Stimulated activated naive CD4-positive, alpha-beta T cell treated with Interleukin-2 at 50 U/mL for 16 hours (primary cell): ENCODE data around the gene DDR2.
"Not testable (repeated sequence)": the region's sequence is repeated elsewhere in the genome, so short reads cannot be mapped to it uniquely, and the experiment has no call there.

ENCODE experiments used
- DNase-seq: peaks from one replicate; lab custom pipeline; 2025; lab: John Stamatoyannopoulos, UW

Gene DDR2

DNA sequence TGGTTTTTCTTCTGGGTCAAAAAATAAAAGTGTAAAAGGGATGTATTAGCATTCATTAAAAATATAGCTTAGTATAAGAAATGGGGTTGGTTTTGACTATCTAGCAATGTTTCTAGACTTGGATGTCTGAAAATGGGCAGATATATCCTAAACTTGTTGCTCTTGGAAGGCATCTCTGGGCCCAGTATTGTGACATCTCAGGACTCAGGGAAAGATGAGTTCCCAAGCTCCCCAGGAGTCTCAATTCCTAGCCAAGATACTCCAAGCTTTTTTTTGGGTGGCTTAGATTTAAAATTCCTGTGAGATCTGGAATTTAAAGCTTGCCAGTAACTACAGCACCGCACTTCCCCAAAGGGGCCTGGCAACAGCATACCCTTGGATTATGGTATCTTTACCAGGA is 146.8 kb downstream of the DDR2 start:
- DNase-seq: no peak

DNA sequence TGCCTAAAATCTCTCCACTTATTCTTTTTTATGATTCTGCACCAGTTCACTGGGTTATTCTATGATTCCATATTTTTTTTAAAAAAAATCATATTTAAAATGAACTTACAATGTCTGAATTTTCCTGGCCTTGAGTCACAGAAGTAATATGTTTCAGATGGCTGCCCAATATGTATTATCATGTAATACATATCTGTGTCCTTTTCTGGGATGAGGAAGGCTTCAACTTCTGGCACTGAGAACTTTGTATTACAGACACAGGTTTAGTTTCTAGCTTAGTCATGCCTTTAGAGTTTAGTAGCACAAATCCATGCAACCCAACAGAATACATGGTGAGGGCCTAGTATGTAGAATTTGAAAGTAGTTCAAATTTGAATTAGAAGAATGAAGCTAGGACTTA is 150.4 kb downstream of the DDR2 start:
- DNase-seq: no peak

- not testable (repeated sequence) for DNase-seq
Observed at GRCh38 chr1:162784926-162785325, 152.7 kb downstream of the DDR2 start.

DNA sequence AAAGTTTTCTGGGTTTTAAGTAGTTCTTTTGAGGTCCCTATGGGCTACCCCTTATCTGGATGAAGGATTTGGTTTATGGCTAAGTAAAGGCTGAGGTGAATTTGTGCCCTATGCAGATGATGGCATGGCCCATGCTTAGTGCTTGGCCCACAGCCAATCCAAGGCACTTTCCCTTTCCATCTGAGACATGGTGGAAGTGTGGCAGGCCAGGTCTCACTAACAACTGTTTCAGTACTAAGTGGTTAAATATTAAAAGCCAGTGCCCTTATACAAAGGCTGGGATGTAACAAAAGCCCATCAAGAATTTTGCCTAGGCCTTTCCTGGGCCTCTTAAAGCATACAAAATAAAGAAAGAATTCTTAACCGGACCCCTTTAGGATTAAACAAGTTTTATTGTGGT is 156.5 kb downstream of the DDR2 start:
- DNase-seq: not testable (repeated sequence)

DNA sequence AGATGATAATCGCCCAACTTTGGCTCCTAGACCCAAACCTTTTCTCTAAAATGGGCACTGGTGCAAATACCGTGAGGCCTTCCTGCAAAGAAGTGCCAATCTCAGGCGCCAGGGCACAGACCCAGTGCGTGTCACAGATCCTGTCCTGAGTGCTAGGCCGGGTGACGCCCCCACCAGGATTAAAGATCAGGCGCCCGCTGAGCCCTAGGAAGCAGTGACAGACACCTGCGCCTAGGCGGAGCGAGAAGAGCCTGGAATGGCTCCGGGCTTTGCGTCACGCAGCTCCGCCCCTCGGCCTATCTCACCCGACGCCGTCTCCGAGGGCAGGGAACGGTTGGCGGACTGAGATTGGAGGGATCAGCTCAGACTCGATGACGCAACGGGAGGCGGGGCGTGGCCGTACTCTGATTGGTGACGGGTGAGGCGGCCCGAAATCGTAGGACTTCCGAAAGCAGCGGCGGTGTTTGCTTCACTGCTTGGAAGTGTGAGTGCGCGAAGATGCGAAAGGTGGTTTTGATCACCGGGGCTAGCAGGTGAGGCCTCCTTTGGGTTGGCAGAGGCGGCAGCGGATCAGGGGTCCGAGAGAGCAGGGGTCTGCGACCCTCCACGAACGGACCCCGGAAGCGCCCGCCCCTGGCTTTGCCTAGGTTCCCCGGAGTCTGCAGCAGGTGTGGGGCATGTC is 158.2 kb downstream of the DDR2 start, which contains the start of gene HSD17B7:
TSS of gene HSD17B7 (plus strand) at position 400 of the 682 bp plus-strand sequence. CDS start at position 499, 99 bp downstream.
- DNase-seq: peak; percentile 58

DNA sequence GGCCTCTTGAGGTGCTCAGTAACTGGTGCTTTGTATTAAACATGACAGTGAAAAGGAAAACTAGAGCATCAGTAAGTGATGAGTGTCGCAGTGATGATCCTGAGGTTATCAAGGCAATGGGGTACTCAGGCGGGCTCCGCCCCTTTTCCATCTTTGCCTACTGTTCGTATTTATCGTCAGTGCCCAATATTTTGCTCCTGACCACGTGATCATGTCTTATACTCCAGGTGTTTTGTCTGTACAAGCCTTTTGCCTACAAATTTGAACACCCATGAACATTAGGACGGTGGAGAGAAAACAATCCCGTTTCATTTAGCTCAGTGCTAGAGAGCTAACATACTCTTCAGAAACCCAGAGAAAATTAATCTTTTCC is 158.7 kb downstream of the DDR2 start:
- not testable (repeated sequence) for DNase-seq

DNA sequence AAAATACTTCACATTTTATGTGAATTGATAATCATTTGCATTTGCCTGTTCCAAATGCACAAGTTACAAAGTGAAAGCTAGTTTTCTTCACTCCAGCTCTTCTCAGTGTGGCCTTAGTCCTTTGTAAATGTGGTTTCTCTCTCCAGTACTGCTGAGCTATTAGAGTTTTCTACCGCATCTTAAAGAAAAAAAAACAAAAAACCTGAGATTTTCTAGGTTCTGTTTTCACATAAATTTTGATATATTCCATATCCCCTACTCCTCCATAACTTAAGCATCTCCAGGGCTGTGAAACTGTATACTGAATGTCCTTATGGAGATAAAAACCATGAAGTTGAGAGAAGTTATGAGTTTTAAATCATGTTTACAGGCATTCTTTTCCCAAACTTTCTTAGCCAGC is 162.0 kb downstream of the DDR2 start:
- not testable (repeated sequence) for DNase-seq

GRCh38 chr1:162796617-162797279 is 164.5 kb downstream of the DDR2 start:
- not testable (repeated sequence) for DNase-seq

DNA sequence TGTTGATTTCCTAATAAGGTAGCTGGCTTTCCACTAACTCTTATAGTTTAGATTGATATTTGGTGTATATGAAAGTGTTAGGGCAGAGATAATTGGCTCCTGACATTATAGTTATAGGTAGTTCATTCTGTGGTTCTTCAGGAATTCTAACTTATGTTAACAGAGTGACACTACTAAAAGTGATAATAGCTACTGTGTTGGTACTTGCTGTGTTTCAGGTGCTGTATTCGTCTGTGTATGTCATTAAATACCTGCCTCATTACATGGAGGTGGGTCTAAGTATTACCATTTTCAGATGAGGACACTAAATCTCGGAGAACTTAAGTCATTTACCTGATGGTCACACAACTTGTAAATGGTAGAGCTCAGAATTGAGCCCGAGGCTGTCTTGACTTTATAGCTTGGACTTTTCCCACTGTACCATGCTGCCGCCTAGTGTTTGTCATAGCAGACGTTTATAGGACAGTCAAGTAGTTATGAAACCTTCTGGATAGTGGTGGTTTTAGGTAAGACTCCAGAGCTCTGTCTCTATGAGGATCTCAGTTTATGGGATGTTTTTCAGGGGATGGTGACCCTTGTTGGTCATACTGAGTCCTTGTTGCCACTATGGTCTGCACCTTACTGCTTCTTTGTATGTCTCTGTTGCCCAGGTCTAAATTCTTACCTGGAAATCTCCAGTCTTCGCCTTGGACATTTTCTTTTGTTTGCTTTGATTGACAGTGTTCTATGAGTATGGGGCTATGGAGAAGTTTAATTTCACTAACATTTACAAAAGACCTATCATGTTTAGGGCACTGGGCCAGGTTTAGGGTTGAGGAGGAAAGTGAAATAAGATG is 167.9 kb downstream of the DDR2 start:
- DNase-seq: not testable (repeated sequence)

- DNase-seq: not testable (repeated sequence)
Observed at GRCh38 chr1:162807503-162807902, 175.2 kb downstream of the DDR2 start.

GRCh38 chr1:162812357-162812756 is 180.1 kb downstream of the DDR2 start:
- not testable (repeated sequence) for DNase-seq

DNA sequence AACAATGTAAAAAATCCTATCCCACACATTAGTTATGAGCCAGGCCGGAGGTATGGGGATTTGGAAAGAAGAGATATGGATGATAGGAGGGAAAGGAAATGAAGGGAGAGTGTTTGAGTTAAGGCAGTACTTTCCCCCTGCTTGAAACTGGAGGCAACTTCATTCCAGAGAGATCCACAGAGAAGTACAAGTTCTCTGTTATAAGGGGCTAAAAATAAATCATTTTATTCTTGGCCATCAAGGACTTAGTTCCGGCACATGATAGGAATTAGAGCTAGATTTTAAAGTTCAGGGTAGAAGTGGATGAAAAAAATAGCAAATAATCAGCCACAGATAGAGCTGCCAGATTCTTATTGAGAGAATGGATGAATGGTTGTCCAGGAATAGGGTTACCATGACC is 185.9 kb downstream of the DDR2 start:
- not testable (repeated sequence) for DNase-seq

GRCh38 chr1:162818666-162819065 is 186.4 kb downstream of the DDR2 start:
- DNase-seq: not testable (repeated sequence)

DNA sequence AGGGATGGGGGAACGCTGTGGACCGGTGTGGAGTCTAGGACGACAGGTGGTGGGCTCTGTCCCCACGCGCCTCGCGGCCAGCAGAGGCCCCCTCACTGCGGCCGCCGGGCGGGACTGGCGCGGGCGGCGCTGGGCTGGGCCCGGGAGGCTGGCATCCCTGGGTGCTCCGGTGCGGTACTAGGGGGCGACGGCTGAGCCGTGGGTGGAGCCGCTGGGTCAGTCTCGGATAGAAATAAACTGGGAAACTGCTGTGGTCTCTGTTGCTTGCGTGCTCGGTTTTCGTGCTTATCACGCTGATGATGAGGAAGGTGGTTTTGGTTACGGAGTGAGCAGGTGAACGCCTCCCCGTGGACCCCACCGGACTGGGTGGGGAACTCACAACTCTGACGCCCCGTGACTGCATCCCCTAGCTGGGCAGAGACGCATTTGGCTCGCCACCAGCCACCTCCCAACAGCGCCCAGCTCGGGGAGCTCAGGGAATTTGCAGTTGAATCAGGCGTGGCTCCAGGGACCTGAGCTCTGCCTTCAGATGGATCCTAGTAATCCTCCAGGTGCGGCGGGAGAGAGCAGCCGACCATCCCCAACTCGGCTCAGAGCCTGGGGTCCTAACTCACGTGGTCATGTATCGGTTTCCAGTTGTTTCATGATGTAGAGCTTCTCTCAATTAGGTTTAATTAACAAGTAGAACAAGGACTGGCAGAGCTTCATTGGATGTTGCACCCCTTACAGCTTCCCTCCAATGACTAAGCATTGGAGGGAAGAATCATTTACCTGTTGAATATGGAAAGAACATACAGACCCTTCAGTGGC is 190.3 kb downstream of the DDR2 start:
- DNase-seq: no peak

DNA sequence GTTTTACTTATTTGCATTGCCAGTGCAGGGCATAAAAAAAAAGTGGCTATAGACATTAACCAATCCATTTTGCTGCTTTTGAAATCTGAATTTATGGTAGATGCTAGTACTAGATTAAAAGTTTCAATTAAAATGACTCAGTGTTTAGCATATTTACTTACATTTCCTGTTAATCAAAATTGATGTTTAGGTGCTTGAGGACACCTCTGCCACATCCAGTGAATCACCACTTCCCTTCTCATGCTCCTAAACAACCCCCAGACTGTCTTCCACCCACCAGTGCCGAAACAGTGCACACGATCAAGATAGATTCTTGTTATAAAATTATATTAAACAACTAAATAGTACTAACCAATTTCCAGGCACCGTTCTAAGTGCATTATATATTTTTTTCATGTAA is 191.0 kb downstream of the DDR2 start:
- DNase-seq: peak; percentile 6

GRCh38 chr1:162823771-162824525 is 191.7 kb downstream of the DDR2 start:
- DNase-seq: no peak

- no peak for DNase-seq
Observed at GRCh38 chr1:162829268-162829667, 197.0 kb downstream of the DDR2 start.

DNA sequence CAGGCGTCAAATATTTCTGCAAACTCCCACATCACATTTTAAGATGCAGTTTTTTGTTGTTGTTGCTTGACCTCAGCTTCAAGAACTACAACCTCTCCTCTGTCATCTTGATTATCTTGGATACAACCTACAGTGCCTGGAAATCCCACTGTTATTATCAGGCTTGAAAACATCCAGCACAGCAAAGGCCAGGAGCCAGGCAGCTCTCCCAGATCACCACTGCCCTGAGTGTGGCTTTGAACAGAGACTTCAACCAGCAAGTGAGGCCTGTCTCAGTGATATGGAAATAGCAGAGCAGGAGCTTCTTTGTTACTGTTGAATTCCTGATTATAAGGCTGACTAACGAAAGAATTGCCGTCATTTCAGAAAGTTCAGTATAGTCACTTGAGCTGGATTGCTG is 200.2 kb downstream of the DDR2 start:
- DNase-seq: no peak

GRCh38 chr1:162835157-162835899 is 203.1 kb downstream of the DDR2 start:
- no peak for DNase-seq
